ENCODE results near the gene TMEM190. TPM values are rescaled to one million over a fixed set of nuclear protein-coding genes. Genes with fewer than 3 reads are reported as not detected.
A peak's percentile ranks its signal among the peaks of the same experiment; 100 is the strongest.

Gene TMEM190
- polyA plus RNA-seq, 1 experiment: 0.32 TPM

GRCh38 chr19:55390461-55390880, 13.8 kb downstream of the TMEM190 start:
- ChIA-PET POLR2A (interaction anchor here (1.2 to 10.3 kb wide), 4 partner anchors 9 to 20 kb away, joined by 3 to 93 read pairs (median 4); partner anchors contain the start of genes IL11 and UBE2S), CTCF (interaction anchor here (1.5 kb wide), 1 partner anchor 100 kb away, joined by 3 read pairs; no protein-coding TSS in a partner anchor)
- DNase-seq (ENCODE audit: low read depth, low spot score): no peak
- no peaks in the 10 kb centered on the region for H3K27me3 ChIP-seq (ENCODE audit: control insufficient read depth, insufficient read depth, low read length)
- no peak overlapping the region for H3K27ac ChIP-seq (ENCODE audit: low read depth, low read length)
- no peak for TF ChIP-seq CTCF (IDR thresholded peaks at IDR 0.05; ENCODE audit: low read depth, low read length)
- H3K9me3 ChIP-seq (ENCODE audit: control insufficient read depth, insufficient read depth, low read length): peaks cover 4% of the 10 kb centered on the region; the same call in 1 of the 2 replicates
- H3K4me3 ChIP-seq (ENCODE audit: low read depth, low read length): no peak overlapping the region

- TF ChIP-seq CTCF (IDR thresholded peaks at IDR 0.05; ENCODE audit: low read depth, low read length): no peak
- peak overlapping the region; percentile 52 for H3K27ac ChIP-seq (ENCODE audit: low read depth, low read length)
- ChIA-PET CTCF (no interaction called here), POLR2A (interaction anchor here (0.8 to 10.3 kb wide), 4 partner anchors 9 to 30 kb away, joined by 3 to 93 read pairs (median 4); partner anchors contain the start of genes IL11 and UBE2S)
- H3K27me3 ChIP-seq (ENCODE audit: control insufficient read depth, insufficient read depth, low read length): no peaks in the 10 kb centered on the region
- H3K4me3 ChIP-seq (ENCODE audit: low read depth, low read length): no peak overlapping the region
- no peak for DNase-seq (ENCODE audit: low read depth, low spot score)
- peaks cover 4% of the 10 kb centered on the region; the same call in 1 of the 2 replicates for H3K9me3 ChIP-seq (ENCODE audit: control insufficient read depth, insufficient read depth, low read length)
These were observed 14.6 kb downstream of the TMEM190 start for GRCh38 chr19:55391191-55391670.

- no peaks in the 10 kb centered on the region for H3K27me3 ChIP-seq (ENCODE audit: control insufficient read depth, insufficient read depth, low read length)
- TF ChIP-seq CTCF (IDR thresholded peaks at IDR 0.05; ENCODE audit: low read depth, low read length): no peak
- no peak overlapping the region for H3K4me3 ChIP-seq (ENCODE audit: low read depth, low read length)
- ChIA-PET CTCF (interaction anchor here (0.6 kb wide), 1 partner anchor 252 kb away, joined by 3 read pairs; no protein-coding TSS in a partner anchor), POLR2A (interaction anchor here (0.7 to 10.3 kb wide), 5 partner anchors 8 to 61 kb away, joined by 3 to 93 read pairs (median 5); partner anchors contain the start of gene UBE2S)
- DNase-seq (ENCODE audit: low read depth, low spot score): peak; percentile 42
- peak overlapping the region; percentile 39 for H3K27ac ChIP-seq (ENCODE audit: low read depth, low read length)
- no peaks in the 10 kb centered on the region for H3K9me3 ChIP-seq (ENCODE audit: control insufficient read depth, insufficient read depth, low read length)
These were observed 15.3 kb downstream of the TMEM190 start for GRCh38 chr19:55391702-55392615.

GRCh38 chr19:55392820-55393761, 16.5 kb downstream of the TMEM190 start:
- POLR2A ChIA-PET: interaction anchor here (0.6 to 10.3 kb wide), 5 partner anchors 12 to 227 kb away, joined by 3 to 93 read pairs (median 7); partner anchors contain the start of gene UBE2S
- H3K9me3 ChIP-seq (ENCODE audit: control insufficient read depth, insufficient read depth, low read length): no peaks in the 10 kb centered on the region
- no peaks in the 10 kb centered on the region for H3K27me3 ChIP-seq (ENCODE audit: control insufficient read depth, insufficient read depth, low read length)
- CTCF ChIA-PET: interaction anchor here (0.6 kb wide), 1 partner anchor 254 kb away, joined by 3 read pairs; no protein-coding TSS in a partner anchor
- no peak overlapping the region for H3K27ac ChIP-seq (ENCODE audit: low read depth, low read length)
- no peak for DNase-seq (ENCODE audit: low read depth, low spot score)
- no peak overlapping the region for H3K4me3 ChIP-seq (ENCODE audit: low read depth, low read length)
- TF ChIP-seq CTCF (IDR thresholded peaks at IDR 0.05; ENCODE audit: low read depth, low read length): no peak
